Activated CD4-positive, CD25-positive, alpha-beta regulatory T cell treated with anti-CD3 and anti-CD28 coated beads, Interleukin-2, amount 50 U/mL, for 16 hours (primary cell): ENCODE data around the gene IMPDH1.
"Not testable (repeated sequence)": the region's sequence is repeated elsewhere in the genome, so short reads cannot be mapped to it uniquely, and the experiment has no call there.

Source experiments
- DNase-seq: peaks from one replicate; pipeline ENCODE4 v3.0.0-alpha.2; 2020; ENCODE audit warnings: low read depth, low spot score

The IMPDH1 gene

DNA sequence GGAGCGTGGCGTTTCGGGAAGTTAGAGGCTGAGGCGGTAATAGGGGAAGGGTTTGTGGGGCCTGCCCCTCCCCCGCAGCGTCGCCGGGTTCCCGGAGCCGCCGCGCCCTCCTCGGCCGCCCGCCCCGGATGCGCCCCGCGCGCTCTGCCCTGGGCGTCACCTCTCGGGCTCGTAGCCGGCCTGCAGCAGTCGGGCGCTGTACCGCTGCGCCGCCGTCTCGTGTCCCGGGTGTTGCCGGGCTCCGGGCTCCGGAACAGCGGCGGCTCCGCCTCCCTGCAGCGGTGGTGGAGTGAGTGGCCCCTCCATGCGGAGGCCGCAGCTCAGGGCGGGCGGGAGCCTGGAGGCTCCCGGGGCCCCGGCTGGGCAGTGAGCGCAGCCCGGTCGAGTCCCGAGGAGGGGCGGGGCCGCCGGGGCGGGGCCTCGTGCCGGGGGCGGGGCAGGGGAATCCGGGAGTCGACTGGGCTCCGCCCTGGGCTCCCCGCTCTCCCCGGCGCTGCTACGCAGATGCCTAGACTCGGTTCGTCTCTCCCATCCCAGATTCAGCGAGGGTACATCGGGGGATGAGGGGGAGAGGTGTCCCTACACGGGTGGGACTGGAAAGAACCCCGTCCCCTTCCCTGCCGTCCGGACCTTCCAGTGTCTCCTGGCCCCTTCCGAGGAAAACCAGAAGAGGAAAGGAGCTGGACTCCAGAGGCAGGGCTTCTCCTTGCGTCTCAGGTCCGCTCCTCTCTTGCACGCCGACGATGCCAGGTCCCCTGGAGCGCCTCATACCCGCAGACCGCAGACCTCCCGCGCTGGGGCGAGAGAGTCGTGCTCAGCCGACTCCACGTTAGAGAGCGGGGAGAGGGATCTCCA, at the start of gene IMPDH1:
Gene IMPDH1, minus strand, starts transcription at position 387 of the 855 bp plus-strand sequence. Its CDS starts 81 bp downstream, at position 306.
- DNase-seq: peak; percentile 68

GRCh38 chr7:128459394-128459878, 49.7 kb upstream of the IMPDH1 start:
- DNase-seq: peak; percentile 52

DNA sequence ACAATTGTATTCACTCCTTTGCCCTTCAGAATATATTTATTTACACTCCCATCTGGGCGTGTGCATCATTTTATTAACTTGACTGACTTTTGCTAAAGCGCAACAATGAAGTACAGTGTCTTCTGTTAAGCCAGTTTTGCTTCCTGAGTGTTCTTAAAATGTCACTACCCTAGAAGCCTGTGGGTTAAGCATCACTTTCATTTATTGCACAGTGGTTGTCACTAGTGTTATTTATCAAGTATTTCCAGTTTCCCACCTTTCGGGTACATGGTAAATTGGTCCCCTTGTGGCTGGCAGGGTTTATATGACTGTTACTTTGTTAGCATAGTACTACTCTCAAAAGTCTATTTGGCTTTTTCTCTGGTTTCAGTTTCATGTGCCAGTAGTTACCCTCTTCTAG, 49.2 kb upstream of the IMPDH1 start:
- no peak for DNase-seq

DNA sequence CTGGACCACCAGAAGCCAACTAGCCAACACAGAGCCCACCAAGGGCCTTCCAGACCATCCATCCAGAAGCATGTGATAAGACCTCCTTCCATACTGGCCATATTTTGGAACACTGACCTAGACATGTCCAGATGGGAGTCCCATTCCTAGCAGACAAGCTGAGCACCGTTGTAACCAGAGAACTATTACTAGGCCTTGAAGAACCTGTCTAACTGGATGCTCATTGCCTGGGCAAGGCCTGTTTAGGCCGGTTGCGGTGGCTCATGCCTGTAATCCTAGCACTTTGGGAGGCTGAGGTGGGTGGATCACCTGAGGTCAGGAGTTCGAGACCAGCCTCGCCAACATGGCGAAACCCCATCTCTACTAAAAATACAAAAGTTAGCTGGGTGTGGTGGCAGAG, 47.6 kb upstream of the IMPDH1 start:
- not testable (repeated sequence) for DNase-seq

DNA sequence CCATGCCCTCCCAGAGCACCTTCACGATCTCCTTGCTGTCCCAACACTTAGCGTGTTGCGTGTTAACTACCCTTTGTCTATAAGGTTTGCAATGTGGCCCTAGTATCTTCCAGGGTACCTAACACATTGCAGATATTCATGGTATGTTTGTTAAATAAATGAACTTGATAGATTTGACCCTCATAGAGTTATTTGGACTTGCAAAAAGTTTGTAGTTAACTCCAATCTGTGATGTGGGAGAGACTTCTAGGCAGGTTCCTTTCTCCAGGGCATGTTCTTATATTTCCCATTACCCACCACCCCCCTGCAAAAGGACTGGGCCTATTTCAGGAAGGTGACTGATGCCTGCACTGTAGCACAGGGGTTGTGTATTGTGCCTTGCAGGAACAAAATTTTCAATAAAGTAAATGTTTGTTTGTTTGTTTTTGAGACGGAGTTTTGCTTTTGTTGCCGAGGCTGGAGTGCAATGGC, 46.5 kb upstream of the IMPDH1 start:
- no peak for DNase-seq

- peak; percentile 85 for DNase-seq
Observed at GRCh38 chr7:128455543-128456254, 45.9 kb upstream of the IMPDH1 start, which contains the start of gene HILPDA. Gene HILPDA, plus strand, starts transcription at chr7:128455878. Its CDS starts 1,391 bp downstream, at chr7:128457269.

- DNase-seq: no peak
Observed at GRCh38 chr7:128454808-128455542, 45.2 kb upstream of the IMPDH1 start.

DNA sequence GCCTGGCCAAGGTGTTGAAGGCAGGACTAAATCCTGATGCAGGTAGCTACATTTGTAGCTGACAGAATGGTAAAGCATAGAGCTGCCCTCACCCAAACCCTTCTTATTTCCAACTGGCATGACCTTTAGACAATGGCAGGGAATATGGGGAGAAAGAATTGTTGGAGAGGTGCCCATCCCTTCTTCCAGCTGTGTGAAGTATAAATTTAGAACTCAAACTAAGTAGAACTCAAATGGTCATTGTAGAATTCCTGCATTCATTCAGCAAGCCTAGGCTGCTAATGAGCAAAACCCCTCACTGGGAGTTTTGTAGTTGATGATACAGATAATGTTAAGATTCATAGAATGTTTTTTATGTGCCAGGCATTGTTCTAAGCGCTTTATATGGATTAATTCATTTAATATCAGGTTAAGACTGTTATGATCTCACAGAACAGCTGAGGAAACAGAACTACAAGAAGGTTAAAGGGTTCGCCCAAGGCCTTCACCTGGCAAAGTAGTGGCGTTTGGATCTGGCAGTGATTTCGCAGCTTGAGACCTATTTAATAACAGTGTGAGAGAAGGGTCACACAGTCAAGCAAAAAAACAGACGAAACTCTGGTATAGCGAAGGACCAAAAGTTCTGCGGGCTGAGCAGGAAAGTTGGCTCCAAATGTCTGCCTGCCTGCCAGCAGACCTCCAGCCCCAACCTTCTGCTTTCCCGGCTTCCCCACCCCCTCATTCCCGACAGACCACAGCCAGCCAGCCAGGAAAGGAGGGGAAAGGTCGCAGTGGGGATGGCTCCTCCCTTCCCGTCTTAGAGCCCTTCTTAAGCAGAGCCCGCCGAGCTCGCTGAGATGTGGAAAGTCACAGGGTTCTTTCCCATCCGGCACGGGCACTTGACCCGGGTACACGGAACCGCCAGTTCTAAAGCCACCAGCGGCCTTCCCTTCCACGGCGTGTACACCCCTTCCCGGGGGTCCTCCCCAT, 44.3 kb upstream of the IMPDH1 start:
- DNase-seq: no peak

GRCh38 chr7:128452552-128452951, 42.8 kb upstream of the IMPDH1 start:
- no peak for DNase-seq

GRCh38 chr7:128450913-128451312, 41.1 kb upstream of the IMPDH1 start:
- no peak for DNase-seq

DNA sequence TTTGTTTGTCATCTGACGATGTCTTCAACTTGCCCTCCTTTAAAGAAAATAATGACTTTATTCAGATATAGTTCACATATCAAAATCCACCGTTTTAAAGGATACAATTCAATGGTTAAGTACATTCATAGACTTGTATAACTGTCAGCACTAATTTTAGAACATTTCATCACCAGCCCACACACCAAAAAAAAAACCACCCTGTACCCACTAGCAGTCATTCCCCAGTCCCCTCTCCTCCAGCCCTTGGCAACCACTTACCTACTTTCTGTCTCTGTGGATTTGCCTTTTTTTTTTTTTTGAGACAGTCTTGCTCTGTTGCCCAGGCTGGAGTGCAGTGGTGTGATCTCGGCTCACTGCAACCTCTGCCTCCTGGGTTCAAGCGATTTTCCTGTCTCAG, 40.6 kb upstream of the IMPDH1 start:
- DNase-seq: no peak

DNA sequence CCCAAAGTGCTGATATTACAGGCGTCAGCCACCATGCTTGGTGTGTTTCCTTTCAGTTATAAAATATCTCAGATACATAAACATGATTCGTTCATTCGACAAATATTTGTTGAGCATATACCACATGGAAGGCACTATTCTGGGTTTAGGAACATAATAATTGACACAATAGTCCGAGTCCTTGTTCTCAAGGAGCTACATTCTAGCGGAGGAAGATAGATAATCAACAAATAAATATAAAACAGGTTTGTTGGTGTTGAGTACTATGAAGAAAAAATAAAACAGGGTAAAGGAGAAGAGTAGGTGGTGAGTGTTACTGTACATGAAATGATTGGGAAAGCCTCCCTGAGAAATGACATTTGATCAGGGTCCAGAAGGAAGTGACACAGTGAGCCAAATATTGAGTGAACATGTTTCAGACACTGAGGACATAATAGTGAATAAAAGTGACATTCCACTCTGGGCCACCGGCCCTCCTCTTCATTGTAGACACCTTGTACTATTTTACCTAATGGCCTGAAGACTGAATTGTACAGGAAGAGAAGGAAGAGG, 39.0 kb upstream of the IMPDH1 start:
- DNase-seq: no peak

- DNase-seq: no peak
Observed at GRCh38 chr7:128447941-128448564, 38.3 kb upstream of the IMPDH1 start.

GRCh38 chr7:128446306-128446705, 36.5 kb upstream of the IMPDH1 start:
- DNase-seq: no peak

DNA sequence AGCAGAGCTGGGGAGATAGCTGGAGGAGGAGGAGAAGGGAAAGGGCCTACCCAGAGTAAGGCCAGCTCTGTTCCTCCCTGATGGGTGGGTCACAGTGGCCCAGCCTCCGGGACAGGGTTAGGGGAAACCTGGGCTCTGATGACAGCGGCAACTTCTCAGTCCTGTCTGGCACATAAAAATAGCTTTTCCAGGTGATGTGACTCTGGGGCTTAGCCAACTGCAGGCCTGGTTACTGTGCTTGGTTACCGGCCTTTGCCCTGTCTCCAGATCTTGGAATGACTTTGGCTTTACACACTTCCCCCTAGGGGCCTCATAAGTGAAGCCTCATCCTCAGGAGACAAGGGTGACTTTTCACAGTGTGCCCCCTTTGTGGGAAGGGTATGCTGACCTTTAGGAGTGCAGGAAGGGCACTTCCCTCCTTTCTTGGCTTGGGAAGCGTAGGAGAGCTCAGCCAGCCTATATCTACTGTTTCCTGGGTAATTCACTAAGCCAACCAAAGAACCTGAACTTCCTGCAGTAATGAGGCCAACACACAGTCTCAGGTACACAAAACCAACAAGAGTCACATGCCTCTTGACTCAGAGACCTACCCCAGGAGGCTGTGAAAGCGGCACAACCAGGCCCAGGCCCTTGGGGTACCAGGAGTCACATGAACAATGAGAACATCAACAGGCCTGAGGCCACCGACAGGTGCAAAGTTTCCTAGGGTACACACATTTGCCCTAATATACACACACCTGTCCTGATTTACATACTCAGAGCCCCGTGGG, 34.2 kb upstream of the IMPDH1 start:
- no peak for DNase-seq

DNA sequence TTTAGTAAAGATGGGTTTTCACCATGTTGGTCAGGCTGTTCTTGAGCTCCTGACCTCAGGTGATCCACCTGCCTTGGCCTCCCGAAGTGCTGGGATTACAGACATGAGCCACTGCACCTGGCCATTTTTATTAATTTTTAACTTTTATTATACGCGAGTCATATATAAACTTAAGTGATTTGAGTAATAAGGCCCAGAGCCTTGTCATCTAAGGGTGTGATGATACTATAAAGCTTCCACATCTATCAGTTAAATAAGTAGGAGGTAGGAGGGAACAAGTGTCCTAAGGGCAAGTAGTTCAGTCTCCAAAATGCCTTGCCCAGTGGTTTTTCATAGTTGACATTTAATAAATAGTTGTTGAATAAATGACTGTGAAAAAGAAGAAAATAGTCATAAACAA, 32.6 kb upstream of the IMPDH1 start:
- DNase-seq: no peak

DNA sequence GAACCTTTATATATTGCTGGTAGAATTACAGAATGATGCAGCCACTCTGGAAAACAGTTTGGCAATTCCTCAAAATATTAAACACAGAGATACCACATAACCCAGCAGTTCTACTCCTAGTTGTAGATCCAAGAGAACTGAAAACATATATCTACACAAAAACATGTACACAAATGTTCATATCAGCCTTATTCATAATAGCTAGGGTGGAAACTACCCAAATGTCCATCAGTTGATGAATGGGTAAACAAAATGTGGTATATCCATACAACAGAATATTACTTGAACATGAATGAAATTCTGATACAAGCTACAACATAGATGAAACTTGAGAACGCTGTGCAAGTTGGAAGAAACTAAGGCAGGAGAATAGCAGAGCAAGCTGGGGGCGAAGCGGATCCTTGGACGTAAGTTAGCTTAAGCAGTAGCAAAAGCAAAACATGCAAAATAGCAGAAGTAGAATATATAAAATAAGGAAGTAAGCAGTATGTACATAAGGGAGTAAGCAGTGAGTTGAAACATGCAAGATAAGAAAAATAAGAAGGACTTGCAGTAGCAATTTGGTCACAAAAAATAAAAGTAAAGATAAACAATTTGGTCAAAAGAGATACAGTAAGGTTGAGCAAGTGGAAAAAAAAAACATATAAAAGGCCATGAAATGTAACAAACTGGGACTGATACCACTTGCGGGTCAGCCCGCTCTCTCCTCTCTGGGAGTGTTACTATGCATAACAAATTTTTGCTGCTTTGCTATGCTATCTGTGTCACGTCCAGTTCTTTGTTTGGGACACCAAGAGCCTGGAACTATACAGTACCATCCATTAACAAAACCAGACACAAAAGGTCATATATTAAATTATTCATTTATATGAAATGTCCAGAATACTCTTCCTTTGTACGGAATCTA, 27.9 kb upstream of the IMPDH1 start:
- DNase-seq: no peak

- DNase-seq: no peak
Observed at GRCh38 chr7:128435327-128435686, 25.5 kb upstream of the IMPDH1 start.
